GM18870 (cell line): ENCODE results near the gene TIAM2.
"Not testable (repeated sequence)": the region's sequence is repeated elsewhere in the genome, so short reads cannot be mapped to it uniquely, and the experiment has no call there.

ENCODE experiments used
- ATAC-seq: cut with Tn5 transposase; IDR thresholded peaks from one replicate; pipeline ENCODE4 v1.9.1; 2021; ENCODE audit warnings: moderate library complexity; ENCODE audit not compliant: unreplicated experiment

TIAM2 gene

GRCh38 chr6:154995254-154996015 is at the start of gene TIAM2:
Gene TIAM2, plus strand, starts transcription at chr6:154995315. Its CDS starts 133,909 bp downstream, at chr6:155129224.
- no peak for ATAC-seq

GRCh38 chr6:154950979-154951344 is 44.2 kb upstream of the TIAM2 start:
- no peak for ATAC-seq

GRCh38 chr6:154951345-154952200 is 43.5 kb upstream of the TIAM2 start:
- ATAC-seq = peak; percentile 84

- no peak for ATAC-seq
Measured at GRCh38 chr6:154953644-154954043, 41.5 kb upstream of the TIAM2 start.

GRCh38 chr6:154954347-154954746 is 40.8 kb upstream of the TIAM2 start:
- ATAC-seq = no peak

GRCh38 chr6:154956771-154957522 is 38.2 kb upstream of the TIAM2 start:
- no peak for ATAC-seq

- no peak for ATAC-seq
Measured at GRCh38 chr6:154958469-154958868, 36.6 kb upstream of the TIAM2 start.

GRCh38 chr6:154960299-154960843 is 34.7 kb upstream of the TIAM2 start:
- no peak for ATAC-seq

- no peak for ATAC-seq
Measured at GRCh38 chr6:154960854-154961530, 34.1 kb upstream of the TIAM2 start.

- ATAC-seq = no peak
Measured at GRCh38 chr6:154962753-154963152, 32.4 kb upstream of the TIAM2 start.

- not testable (repeated sequence) for ATAC-seq
Measured at GRCh38 chr6:154966065-154966770, 28.9 kb upstream of the TIAM2 start.

GRCh38 chr6:154969796-154970195 is 25.3 kb upstream of the TIAM2 start:
- ATAC-seq = no peak

- ATAC-seq = no peak
Measured at GRCh38 chr6:154974485-154975149, 20.5 kb upstream of the TIAM2 start.

- no peak for ATAC-seq
Measured at GRCh38 chr6:154977588-154977987, 17.5 kb upstream of the TIAM2 start.

- no peak for ATAC-seq
Measured at GRCh38 chr6:154980273-154981078, 14.6 kb upstream of the TIAM2 start.

GRCh38 chr6:154981079-154981870 is 13.8 kb upstream of the TIAM2 start:
- peak; percentile 82 for ATAC-seq

- ATAC-seq = no peak
Measured at GRCh38 chr6:154984146-154984545, 11.0 kb upstream of the TIAM2 start.

- no peak for ATAC-seq
Measured at GRCh38 chr6:154986787-154987235, 8.3 kb upstream of the TIAM2 start.
